Endothelial cell of umbilical vein (primary cell): ENCODE data around the gene SSBP3. TPM values are rescaled to one million over a fixed set of nuclear protein-coding genes. Genes with fewer than 3 reads are reported as not detected.

Source experiments
- BruUV-seq: library from RNA; stranded (reverse); fragments of 400-500 nt; replicated peaks from 2 replicates; lab custom pipeline; 2021; lab: Mats Ljungman, UMichigan
- CTCF ChIA-PET: fragments of 300-600, 350-600 bp; sonication (Branson Sonifier 250); formaldehyde crosslinking; loops from one replicate; lab custom pipeline; 2021; ENCODE audit warnings: antibody characterized with exemption, inconsistent platforms; lab: Charles Lee
- POLR2A ChIA-PET: fragments of 300-600, 350-600 bp; sonication (Branson Sonifier 250); formaldehyde crosslinking; loops from one replicate; lab custom pipeline; 2021; ENCODE audit warnings: antibody characterized with exemption, inconsistent platforms; lab: Charles Lee
- DNase-seq: peaks from one replicate; pipeline ENCODE4 v3.0.0-alpha.2; 2011; ENCODE audit warnings: low read depth, low spot score
- FAIRE-seq: peaks from 2 replicates; lab custom pipeline; 2011; peaks lifted over from hg19 to GRCh38; lab: Jason Lieb, UNC
- H2AFZ ChIP-seq: 2 replicates; pipeline ENCODE4 v1.6.0; 2012; ENCODE audit warnings: low read depth, low read length, control low read depth, inconsistent platforms
- H3K27ac ChIP-seq: 2 replicates; pipeline ENCODE4 v1.5.1; 2011; ENCODE audit warnings: low read depth, mild to moderate bottlenecking, control low read depth, low read length, moderate library complexity; ENCODE audit not compliant: insufficient read depth
- H3K27me3 ChIP-seq, 2 experiments: 2 replicates each; pipeline versions ENCODE4 v1.6.0 to v1.6.1; 2011; ENCODE audit warnings: low read length in 2 of 2, mixed read lengths in 1 of 2; ENCODE audit not compliant: control insufficient read depth in 2 of 2, insufficient read depth in 2 of 2
- H3K36me3 ChIP-seq, 2 experiments: 2 replicates in 1 of 2; 3 replicates in 1 of 2; pipeline ENCODE4 v1.5.1; 2011; ENCODE audit warnings: low read length in 2 of 2, mild to moderate bottlenecking in 1 of 2, moderate library complexity in 1 of 2; ENCODE audit not compliant: control insufficient read depth in 2 of 2, insufficient read depth in 2 of 2; ENCODE audit errors: extremely low read depth in 1 of 2
- H3K4me1 ChIP-seq: 3 replicates; pipeline ENCODE4 v1.5.1; 2011; ENCODE audit warnings: mild to moderate bottlenecking, low read length; ENCODE audit not compliant: control insufficient read depth, insufficient read depth; ENCODE audit errors: extremely low read depth
- H3K4me2 ChIP-seq: 2 replicates; pipeline ENCODE4 v1.6.1; 2011; ENCODE audit warnings: low read length, control low read depth, mixed read lengths; ENCODE audit not compliant: insufficient read depth
- H3K4me3 ChIP-seq, 3 experiments: fragments of 200-600 bp in 1 of 3; sonication (generic), shearing (Covaris generic) in 1 of 3; replicated peaks in 1 of 3; 2 replicates each; pipeline ENCODE4 v1.5.1; 2011 to 2016; ENCODE audit warnings: control low read depth in 3 of 3, low read length in 3 of 3, mild to moderate bottlenecking in 2 of 3, inconsistent platforms in 1 of 3, low read depth in 1 of 3, moderate library complexity in 1 of 3; ENCODE audit not compliant: insufficient read depth in 1 of 3
- H3K79me2 ChIP-seq: 2 replicates; pipeline ENCODE4 v1.6.0; 2012; ENCODE audit warnings: low read length, inconsistent platforms; ENCODE audit not compliant: control insufficient read depth, insufficient read depth
- H3K9ac ChIP-seq: replicated peaks from 2 replicates; pipeline ENCODE3; 2011; ENCODE audit warnings: low read length, control low read depth; ENCODE audit not compliant: insufficient read depth; ENCODE audit errors: extremely low read depth
- H3K9me1 ChIP-seq: replicated peaks from 3 replicates; pipeline ENCODE4 v1.6.0; 2011; ENCODE audit warnings: mild to moderate bottlenecking, low read length; ENCODE audit not compliant: control insufficient read depth, insufficient read depth; ENCODE audit errors: extremely low read depth
- H3K9me3 ChIP-seq: replicated peaks from 2 replicates; pipeline ENCODE4 v1.5.1; 2012; ENCODE audit warnings: low read length, inconsistent platforms; ENCODE audit not compliant: control insufficient read depth, insufficient read depth
- H4K20me1 ChIP-seq: replicated peaks from 2 replicates; pipeline ENCODE3; 2011; ENCODE audit warnings: mild to moderate bottlenecking, low read length; ENCODE audit not compliant: control insufficient read depth, insufficient read depth; ENCODE audit errors: extremely low read depth
- EZH2 ChIP-seq: IDR thresholded peaks from 2 replicates; pipeline ENCODE4 v1.6.1; 2012; ENCODE audit warnings: borderline replicate concordance, low read depth, mild to moderate bottlenecking, moderate library complexity, low read length, inconsistent platforms; ENCODE audit not compliant: severe bottlenecking
- FOS ChIP-seq: IDR thresholded peaks from 2 replicates; pipeline ENCODE4 v1.6.1; 2011; ENCODE audit warnings: mild to moderate bottlenecking, low read length, moderate library complexity, borderline replicate concordance; ENCODE audit not compliant: insufficient read depth
- JUN ChIP-seq: IDR thresholded peaks from 2 replicates; pipeline ENCODE4 v1.6.1; 2011; ENCODE audit warnings: borderline replicate concordance, low read depth; ENCODE audit not compliant: insufficient read length, insufficient read depth
- MYC ChIP-seq: IDR thresholded peaks from one replicate; pipeline ENCODE4 v1.6.1; 2011; ENCODE audit warnings: mild to moderate bottlenecking, low read depth, low read length
- POLR2A ChIP-seq: IDR thresholded peaks from 2 replicates; pipeline ENCODE4 v1.6.1; 2012; ENCODE audit warnings: low read depth, mild to moderate bottlenecking, control low read depth, low read length
- POLR2AphosphoS5 ChIP-seq: IDR thresholded peaks from 2 replicates; pipeline ENCODE4 v1.6.1; 2012; ENCODE audit warnings: low read depth, mild to moderate bottlenecking, control low read depth, low read length, moderate library complexity; ENCODE audit not compliant: insufficient read depth
- dilution Hi-C: fragments of 300-500 bp; cut with MboI; formaldehyde crosslinking; loops from one replicate; pipeline ENCODE4 v1.15.0; 2019; ENCODE audit warnings: low sequenced_read_pairs; ENCODE audit not compliant: extremely low pct_ligation_motif_present
- intact Hi-C: fragments of 100-400 bp; cut with micrococcal nuclease; formaldehyde crosslinking; loops from one replicate; pipeline ENCODE4 v1.10.0; 2022
- polyA plus RNA-seq, 4 experiments: library from polyadenylated mRNA; depleted of rRNA in 3 of 4; stranded (reverse) in 3 of 4; unstranded in 1 of 4; fragments of >200 nt; gene quantifications; 2 replicates each; pipeline versions ENCODE4 v1.2.1 to v1.2.3, GENCODE V29; 2011 to 2012; ENCODE audit warnings: missing spikeins in 1 of 4
- total RNA-seq: library from RNA; stranded (reverse); gene quantifications from 2 replicates; pipeline ENCODE4 v1.2.3, GENCODE V29; 2021
- TF ChIP-seq, protein P1 (sequence below), 2 donors: IDR thresholded peaks; 1 replicate in 1 of 2; 2 replicates in 1 of 2; pipeline ENCODE4 v1.5.1; 2011; ENCODE audit warnings: low read length in 2 of 2, mild to moderate bottlenecking in 2 of 2, moderate library complexity in 2 of 2, control low read depth in 1 of 2, inconsistent platforms in 1 of 2, low read depth in 1 of 2; ENCODE audit not compliant: insufficient read depth in 1 of 2; ENCODE audit errors: extremely low read depth in 1 of 2
- TF ChIP-seq, protein P2 (sequence below): IDR thresholded peaks from 2 replicates; pipeline ENCODE4 v1.6.1; 2011; ENCODE audit not compliant: insufficient read depth, insufficient read length

The SSBP3 gene
- total and polyA plus RNA-seq, 2 donors (not counting 3 experiments of a cell fraction or from before 2014, with no cell fraction given) = 44.9 to 59.4 TPM

DNA sequence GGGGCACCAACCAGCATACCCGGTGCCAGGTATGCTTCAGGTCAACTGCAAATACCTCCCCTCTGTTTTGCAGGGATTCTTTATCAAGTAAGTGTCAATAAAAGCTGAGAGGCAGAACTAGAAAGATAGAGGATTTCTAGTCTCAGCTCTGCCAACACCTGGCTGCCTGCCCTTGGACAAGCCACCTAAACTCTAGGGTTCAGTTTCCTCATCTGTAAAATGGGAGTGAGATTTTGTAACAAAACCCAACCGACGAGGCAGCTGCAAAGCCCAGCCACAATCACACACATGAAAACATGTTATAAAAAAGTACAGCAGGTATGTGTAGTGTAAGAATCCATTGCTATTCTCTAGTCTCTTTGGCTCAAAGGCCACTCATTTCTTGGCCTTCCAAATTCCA is 8.2 kb downstream of the SSBP3 start:
- no peak for TF ChIP-seq MYC
- TF ChIP-seq EZH2 = no peak
- TF ChIP-seq POLR2A = no peak
- TF ChIP-seq, protein P1, sequence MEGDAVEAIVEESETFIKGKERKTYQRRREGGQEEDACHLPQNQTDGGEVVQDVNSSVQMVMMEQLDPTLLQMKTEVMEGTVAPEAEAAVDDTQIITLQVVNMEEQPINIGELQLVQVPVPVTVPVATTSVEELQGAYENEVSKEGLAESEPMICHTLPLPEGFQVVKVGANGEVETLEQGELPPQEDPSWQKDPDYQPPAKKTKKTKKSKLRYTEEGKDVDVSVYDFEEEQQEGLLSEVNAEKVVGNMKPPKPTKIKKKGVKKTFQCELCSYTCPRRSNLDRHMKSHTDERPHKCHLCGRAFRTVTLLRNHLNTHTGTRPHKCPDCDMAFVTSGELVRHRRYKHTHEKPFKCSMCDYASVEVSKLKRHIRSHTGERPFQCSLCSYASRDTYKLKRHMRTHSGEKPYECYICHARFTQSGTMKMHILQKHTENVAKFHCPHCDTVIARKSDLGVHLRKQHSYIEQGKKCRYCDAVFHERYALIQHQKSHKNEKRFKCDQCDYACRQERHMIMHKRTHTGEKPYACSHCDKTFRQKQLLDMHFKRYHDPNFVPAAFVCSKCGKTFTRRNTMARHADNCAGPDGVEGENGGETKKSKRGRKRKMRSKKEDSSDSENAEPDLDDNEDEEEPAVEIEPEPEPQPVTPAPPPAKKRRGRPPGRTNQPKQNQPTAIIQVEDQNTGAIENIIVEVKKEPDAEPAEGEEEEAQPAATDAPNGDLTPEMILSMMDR (IDR thresholded peaks at IDR 0.05; ENCODE audit: extremely low read depth in 1 of 2, insufficient read depth in 1 of 2, low read depth in 1 of 2, low read length in 2 of 2) = no peak
- TF ChIP-seq, protein P2, sequence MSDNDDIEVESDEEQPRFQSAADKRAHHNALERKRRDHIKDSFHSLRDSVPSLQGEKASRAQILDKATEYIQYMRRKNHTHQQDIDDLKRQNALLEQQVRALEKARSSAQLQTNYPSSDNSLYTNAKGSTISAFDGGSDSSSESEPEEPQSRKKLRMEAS = no peak
- no peak for TF ChIP-seq JUN
- TF ChIP-seq POLR2AphosphoS5 = no peak
- no peak for TF ChIP-seq FOS
- Histone ChIP-seq H3K4me1 (peaks cover 3% of the 10 kb centered on the region), H3K36me3 (peaks cover 27 to 38% of the 10 kb centered on the region in 2 experiments), H3K27me3 (no peaks in the 10 kb centered on the region), H3K4me3 (no peak overlapping the region), H4K20me1 (no peaks in the 10 kb centered on the region), H2AFZ (no peak overlapping the region), H3K4me2 (no peak overlapping the region), H3K27ac (no peak overlapping the region), H3K79me2 (peaks cover 67% of the 10 kb centered on the region), H3K9ac (no peak overlapping the region), H3K9me3 (no peaks in the 10 kb centered on the region), H3K9me1 (no peaks in the 10 kb centered on the region)
- CTCF ChIA-PET = interaction anchor here (1.3 kb wide), 1 partner anchor 91 kb away, joined by 4 read pairs; no protein-coding TSS in a partner anchor
- dilution Hi-C loops (no loop called here), intact Hi-C loops (no loop called here)
- DNase-seq = no peak
- POLR2A ChIA-PET = no interaction called here
- FAIRE-seq = no peak
- BruUV-seq = no TSS peak
